Epithelial cell of proximal tubule (primary cell): ENCODE measurements around the gene GNG3. TPM values are rescaled to one million over a fixed set of nuclear protein-coding genes. Genes with fewer than 3 reads are reported as not detected.

Experiments
- DNase-seq: peaks from one replicate; pipeline ENCODE4 v3.0.0-alpha.2; 2011; ENCODE audit warnings: low read depth
- H3K4me3 ChIP-seq: 2 replicates; pipeline ENCODE4 v1.5.1; 2011; ENCODE audit warnings: low read depth, mild to moderate bottlenecking, low read length
- CTCF ChIP-seq: conservative IDR thresholded peaks from 2 replicates; pipeline ENCODE4 v1.5.1; 2012; ENCODE audit warnings: low read depth, mild to moderate bottlenecking, low read length
- total RNA-seq: library from RNA; depleted of rRNA; stranded (reverse); fragments of >200 nt; gene quantifications from 2 replicates; pipeline ENCODE4 v1.2.3, GENCODE V29; 2015

The GNG3 gene
- total RNA-seq, 1 donor from 2014 or later: not detected

- no peak for TF ChIP-seq CTCF
- no peak for DNase-seq
- H3K4me3 ChIP-seq: no peak overlapping the region
Measured at GRCh38 chr11:62712276-62712812, 4.9 kb downstream of the GNG3 start.

GRCh38 chr11:62712861-62713260, 5.4 kb downstream of the GNG3 start:
- no peak for DNase-seq
- H3K4me3 ChIP-seq: no peak overlapping the region
- TF ChIP-seq CTCF: no peak

GRCh38 chr11:62713343-62713742, 5.9 kb downstream of the GNG3 start:
- no peak overlapping the region for H3K4me3 ChIP-seq
- no peak for DNase-seq
- no peak for TF ChIP-seq CTCF

- no peak overlapping the region for H3K4me3 ChIP-seq
- no peak for TF ChIP-seq CTCF
- DNase-seq: no peak
Measured at GRCh38 chr11:62715150-62716130, 8.0 kb downstream of the GNG3 start.

- no peak for DNase-seq
- H3K4me3 ChIP-seq: no peak overlapping the region
- TF ChIP-seq CTCF: no peak
Measured at GRCh38 chr11:62716206-62716605, 8.7 kb downstream of the GNG3 start.

- H3K4me3 ChIP-seq: no peak overlapping the region
- no peak for DNase-seq
- TF ChIP-seq CTCF: no peak
Measured at GRCh38 chr11:62716816-62717215, 9.3 kb downstream of the GNG3 start.
